HS-5 (cell line): ENCODE measurements around the gene TOM1L2.
A peak's percentile ranks its signal among the peaks of the same experiment; 100 is the strongest.
"Not testable (repeated sequence)": the region's sequence is repeated elsewhere in the genome, so short reads cannot be mapped to it uniquely, and the experiment has no call there.

Experiments
- DNase-seq: peaks from one replicate; pipeline ENCODE4 v3.0.0-alpha.2; 2012; ENCODE audit warnings: low read depth

TOM1L2 gene

GRCh38 chr17:17972126-17972951 is at the start of gene TOM1L2, which contains the start of gene DRC3:
TOM1L2 (minus strand) TSS chr17:17972400; CDS start chr17:17972313, 87 bp downstream.
DRC3 (plus strand) TSS chr17:17972862; CDS start chr17:17977599, 4,737 bp downstream.
- DNase-seq = peak; percentile 100

GRCh38 chr17:18021372-18021771 is 49.2 kb upstream of the TOM1L2 start:
- no peak for DNase-seq

- DNase-seq = no peak
These were observed 48.8 kb upstream of the TOM1L2 start for GRCh38 chr17:18020971-18021370.

GRCh38 chr17:18019838-18020154 is 47.6 kb upstream of the TOM1L2 start:
- no peak for DNase-seq

GRCh38 chr17:18018411-18018921 is 46.3 kb upstream of the TOM1L2 start:
- DNase-seq = no peak

- DNase-seq = no peak
These were observed 45.8 kb upstream of the TOM1L2 start for GRCh38 chr17:18017958-18018357.

- no peak for DNase-seq
These were observed 44.2 kb upstream of the TOM1L2 start for GRCh38 chr17:18016426-18016825.

GRCh38 chr17:18015593-18015992 is 43.4 kb upstream of the TOM1L2 start:
- DNase-seq = no peak

- no peak for DNase-seq
These were observed 41.8 kb upstream of the TOM1L2 start for GRCh38 chr17:18014006-18014405.

GRCh38 chr17:18011286-18011685 is 39.1 kb upstream of the TOM1L2 start:
- DNase-seq = no peak

GRCh38 chr17:18009609-18010420 is 37.6 kb upstream of the TOM1L2 start:
- no peak for DNase-seq

- DNase-seq = peak; percentile 85
These were observed 36.5 kb upstream of the TOM1L2 start for GRCh38 chr17:18008496-18009268.

GRCh38 chr17:18006495-18007239 is 34.5 kb upstream of the TOM1L2 start:
- no peak for DNase-seq

GRCh38 chr17:18005496-18005895 is 33.3 kb upstream of the TOM1L2 start:
- DNase-seq = no peak

- no peak for DNase-seq
These were observed 32.7 kb upstream of the TOM1L2 start for GRCh38 chr17:18004884-18005305.

GRCh38 chr17:18004345-18004744 is 32.1 kb upstream of the TOM1L2 start:
- DNase-seq = no peak

- DNase-seq = no peak
These were observed 30.0 kb upstream of the TOM1L2 start for GRCh38 chr17:18002171-18002570.

GRCh38 chr17:18000030-18000408 is 27.8 kb upstream of the TOM1L2 start:
- no peak for DNase-seq

GRCh38 chr17:17999364-18000029 is 27.3 kb upstream of the TOM1L2 start:
- no peak for DNase-seq

GRCh38 chr17:17998934-17999333 is 26.7 kb upstream of the TOM1L2 start:
- no peak for DNase-seq

- not testable (repeated sequence) for DNase-seq
These were observed 23.7 kb upstream of the TOM1L2 start for GRCh38 chr17:17995887-17996286.
